HG03196 (cell line): ENCODE results near the gene KCNMA1.

Experiments used
- ATAC-seq: cut with Tn5 transposase; IDR thresholded peaks from one replicate; pipeline ENCODE4 v1.9.1; 2021; ENCODE audit not compliant: unreplicated experiment

The KCNMA1 gene

DNA sequence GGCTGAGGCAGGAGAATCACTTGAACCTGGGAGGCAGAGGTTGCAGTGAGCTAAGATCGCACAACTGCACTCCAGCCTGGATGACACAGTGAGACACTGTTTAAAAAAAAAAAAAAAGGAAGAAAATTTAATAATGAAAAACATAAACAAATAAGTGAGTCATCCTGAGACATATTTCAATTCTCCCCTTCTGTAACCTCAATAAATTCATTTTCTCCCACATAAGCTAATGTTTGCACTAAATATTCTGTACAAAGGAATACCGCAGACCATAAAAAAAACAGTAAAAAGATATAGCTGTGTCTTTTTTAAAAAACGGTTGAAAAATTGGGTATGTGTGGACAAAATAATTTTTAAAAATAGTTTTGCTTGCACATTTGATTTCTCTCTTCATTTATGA is 654.0 kb downstream of the KCNMA1 start:
- ATAC-seq: no peak

- ATAC-seq: no peak
Observed at GRCh38 chr10:76982671-76983070, 654.9 kb downstream of the KCNMA1 start.

DNA sequence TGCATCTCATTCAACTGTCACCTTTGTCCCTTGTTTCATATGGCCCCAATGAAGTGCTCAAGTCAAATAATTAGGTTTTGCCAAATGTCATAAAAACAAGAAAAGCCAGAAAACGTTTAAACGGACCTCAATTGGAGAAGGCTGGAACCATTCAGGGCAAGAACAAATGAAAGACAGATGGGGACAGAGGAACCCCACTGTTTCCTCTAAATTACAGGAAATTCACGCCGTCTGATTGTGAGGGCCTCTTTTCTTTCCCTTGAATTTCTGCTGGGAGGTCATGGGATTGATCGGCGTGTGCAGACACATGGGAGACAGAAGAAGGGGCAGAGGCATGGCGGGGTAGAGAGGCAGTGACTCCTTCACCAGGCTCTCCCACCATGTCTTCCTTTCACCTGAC is 656.4 kb downstream of the KCNMA1 start:
- ATAC-seq: no peak

GRCh38 chr10:76977901-76978300 is 659.7 kb downstream of the KCNMA1 start:
- no peak for ATAC-seq

- ATAC-seq: no peak
Observed at GRCh38 chr10:76977046-76977445, 660.6 kb downstream of the KCNMA1 start.

GRCh38 chr10:76976142-76976541 is 661.5 kb downstream of the KCNMA1 start:
- ATAC-seq: no peak

DNA sequence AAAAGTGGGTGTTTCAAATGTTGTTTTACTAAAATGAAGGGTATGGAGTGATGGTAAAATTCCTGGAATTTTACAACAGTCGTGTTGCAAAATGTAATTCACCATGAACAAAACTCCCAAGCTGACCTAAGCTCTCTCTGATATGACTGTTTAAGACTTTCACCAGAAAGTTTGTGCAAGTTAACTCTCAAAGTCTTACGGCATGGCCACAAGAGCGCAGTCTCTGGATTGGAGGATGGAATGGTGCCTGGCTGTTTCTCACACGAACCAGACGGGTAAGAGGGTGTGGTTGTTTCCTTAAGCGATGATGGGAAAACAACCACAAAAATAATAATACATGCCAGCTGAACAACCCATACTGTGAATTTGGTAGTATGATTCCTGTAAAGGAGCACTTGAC is 662.5 kb downstream of the KCNMA1 start:
- no peak for ATAC-seq

- no peak for ATAC-seq
Observed at GRCh38 chr10:76974017-76974691, 663.5 kb downstream of the KCNMA1 start.

DNA sequence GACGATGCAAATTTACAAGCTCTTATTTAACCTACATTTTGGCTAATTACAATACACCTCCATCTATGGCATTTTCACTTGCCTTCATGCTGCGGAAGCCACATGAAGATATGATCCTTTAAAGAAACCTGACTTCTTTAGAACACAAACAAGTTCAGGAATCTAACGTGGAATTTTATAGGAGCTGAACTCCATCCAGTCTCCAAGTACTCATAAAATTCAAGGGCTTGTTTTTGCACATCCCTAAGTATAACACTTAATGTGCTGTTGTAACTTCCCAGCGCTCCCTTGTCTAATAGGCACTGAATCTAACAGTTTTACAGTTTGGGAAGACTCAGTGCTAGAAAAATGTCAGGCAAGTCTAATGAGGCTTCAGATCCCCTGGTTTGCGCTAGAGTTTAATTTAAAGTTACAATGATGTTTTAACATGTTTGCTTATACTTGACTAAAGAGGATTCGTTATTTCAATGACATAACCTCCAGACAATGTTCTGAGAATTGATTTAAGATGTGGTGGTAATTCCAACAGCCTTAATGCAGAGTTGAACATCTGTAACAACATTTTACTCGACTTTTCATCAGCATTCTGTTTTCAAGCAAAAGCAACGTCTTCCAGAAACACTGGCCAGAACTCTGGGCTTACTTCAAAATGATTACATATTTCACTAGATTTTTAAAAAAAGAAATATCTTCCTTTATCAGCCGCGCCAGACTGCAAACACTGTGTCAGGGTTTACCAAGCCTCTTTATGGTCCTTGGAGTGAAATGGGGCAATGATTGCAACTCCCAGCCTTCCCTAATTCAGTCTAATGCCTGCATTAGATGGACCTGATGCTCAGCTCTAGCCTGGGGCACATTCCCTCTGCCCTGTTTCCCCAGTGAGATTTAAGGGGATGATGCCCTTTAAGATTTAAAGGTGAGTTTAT is 664.3 kb downstream of the KCNMA1 start:
- no peak for ATAC-seq

- no peak for ATAC-seq
Observed at GRCh38 chr10:76972541-76972940, 665.1 kb downstream of the KCNMA1 start.

GRCh38 chr10:76971547-76972170 is 665.9 kb downstream of the KCNMA1 start:
- no peak for ATAC-seq

- no peak for ATAC-seq
Observed at GRCh38 chr10:76970711-76971519, 666.7 kb downstream of the KCNMA1 start.

GRCh38 chr10:76969366-76969948 is 668.2 kb downstream of the KCNMA1 start:
- no peak for ATAC-seq

- ATAC-seq: no peak
Observed at GRCh38 chr10:76968483-76968882, 669.1 kb downstream of the KCNMA1 start.

DNA sequence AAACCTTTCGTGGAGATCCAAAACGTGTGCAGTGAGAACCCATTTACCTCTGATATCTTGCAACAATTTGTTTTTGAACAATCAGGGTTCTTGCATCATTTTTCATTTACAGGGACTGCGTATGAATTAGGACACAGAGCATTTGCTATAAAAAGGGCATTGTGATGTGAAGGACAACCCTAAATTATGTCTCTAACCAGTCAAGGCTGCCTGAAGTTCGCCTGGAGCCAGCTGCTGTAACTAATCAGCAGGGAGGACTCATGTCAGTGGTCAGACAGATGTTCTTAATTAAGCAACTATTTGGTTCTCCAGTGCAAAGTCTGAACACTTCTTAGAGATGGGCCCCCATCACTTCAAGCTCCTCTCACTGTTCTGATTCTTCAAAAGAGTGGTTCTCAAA is 674.8 kb downstream of the KCNMA1 start:
- no peak for ATAC-seq

GRCh38 chr10:76961841-76962240 is 675.8 kb downstream of the KCNMA1 start:
- no peak for ATAC-seq

- no peak for ATAC-seq
Observed at GRCh38 chr10:76959111-76959510, 678.5 kb downstream of the KCNMA1 start.

DNA sequence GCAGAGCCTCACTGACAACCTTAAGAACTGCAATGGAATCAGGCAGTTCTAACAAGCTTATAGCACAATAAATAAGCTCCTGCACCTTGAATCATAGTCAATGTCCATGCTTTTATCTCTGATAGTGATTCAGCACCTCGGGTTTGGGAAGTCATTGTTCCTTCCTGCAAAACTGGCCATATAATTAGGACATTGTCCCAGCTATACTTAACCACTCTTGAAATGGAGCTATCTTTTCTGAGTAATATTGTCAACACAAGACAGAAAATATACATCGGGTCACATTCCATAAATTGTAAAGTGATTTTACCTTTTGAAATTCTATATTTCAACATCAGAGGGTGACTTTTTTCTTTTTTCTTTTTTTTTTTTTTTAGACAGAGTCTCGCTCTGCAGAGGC is 682.8 kb downstream of the KCNMA1 start:
- ATAC-seq: no peak

GRCh38 chr10:76950354-76950753 is 687.3 kb downstream of the KCNMA1 start:
- ATAC-seq: no peak

- no peak for ATAC-seq
Observed at GRCh38 chr10:76946270-76946669, 691.3 kb downstream of the KCNMA1 start.

- ATAC-seq: no peak
Observed at GRCh38 chr10:76945166-76945565, 692.4 kb downstream of the KCNMA1 start.
